Endothelial cell of hepatic sinusoid (primary cell): ENCODE measurements around the gene RGS8.

Experiments
- in situ Hi-C: cut with HindIII; loops from 2 replicates; pipeline ENCODE4 v1.10.0; 2017; ENCODE audit warnings: low sequenced_read_pairs

Gene RGS8

DNA sequence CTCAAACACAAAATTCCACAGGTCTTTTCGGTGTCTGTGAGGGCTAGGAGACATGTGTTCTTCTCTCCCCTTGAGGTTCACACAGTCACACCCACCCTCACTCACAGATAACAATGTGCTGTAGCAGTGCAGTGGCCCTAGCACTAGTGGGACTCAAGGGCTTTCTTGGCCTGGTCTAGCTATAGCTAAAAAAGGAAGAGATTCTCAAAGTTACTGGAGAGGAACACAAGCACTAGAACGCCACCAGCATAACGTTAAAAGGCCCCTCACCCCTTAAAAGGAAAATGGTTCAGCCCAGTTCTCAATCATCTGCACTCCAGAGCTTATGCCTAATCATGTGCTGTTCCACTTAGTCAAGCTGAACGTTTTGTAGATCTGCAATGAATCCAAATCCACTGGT lies 39.5 kb downstream of the RGS8 start:
- in situ Hi-C loops: loop anchor here (5.0 kb wide), 1 partner anchor 102 kb away; no protein-coding TSS in a partner anchor

DNA sequence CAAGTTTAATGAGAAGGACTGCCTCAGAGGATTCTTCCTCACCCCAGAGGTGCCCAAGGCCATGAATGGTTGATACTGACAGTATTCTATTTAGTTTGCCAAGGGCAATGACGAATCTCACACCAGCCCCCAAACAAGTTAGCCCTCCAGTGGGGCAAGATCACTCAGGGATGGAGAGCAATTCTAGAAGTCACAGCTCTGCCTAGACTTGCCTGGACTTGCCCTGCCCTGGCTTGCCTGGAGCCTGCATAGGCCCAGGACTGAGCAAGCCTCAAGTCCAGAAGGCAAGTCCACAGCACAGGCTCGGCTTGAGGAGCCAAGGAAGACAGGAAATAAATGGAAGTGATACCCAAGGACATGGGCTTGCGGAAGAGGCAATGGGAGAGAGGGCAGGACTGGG lies 40.7 kb downstream of the RGS8 start:
- in situ Hi-C loops: loop anchor here (5.0 kb wide), 1 partner anchor 104 kb away; no protein-coding TSS in a partner anchor

- in situ Hi-C loops: loop anchor here (5.0 kb wide), 1 partner anchor 105 kb away; no protein-coding TSS in a partner anchor
These were observed 41.9 kb downstream of the RGS8 start for GRCh38 chr1:182642461-182642860.

- in situ Hi-C loops: loop anchor here (5.0 kb wide), 1 partner anchor 106 kb away; no protein-coding TSS in a partner anchor
These were observed 42.8 kb downstream of the RGS8 start for GRCh38 chr1:182641561-182641960.

DNA sequence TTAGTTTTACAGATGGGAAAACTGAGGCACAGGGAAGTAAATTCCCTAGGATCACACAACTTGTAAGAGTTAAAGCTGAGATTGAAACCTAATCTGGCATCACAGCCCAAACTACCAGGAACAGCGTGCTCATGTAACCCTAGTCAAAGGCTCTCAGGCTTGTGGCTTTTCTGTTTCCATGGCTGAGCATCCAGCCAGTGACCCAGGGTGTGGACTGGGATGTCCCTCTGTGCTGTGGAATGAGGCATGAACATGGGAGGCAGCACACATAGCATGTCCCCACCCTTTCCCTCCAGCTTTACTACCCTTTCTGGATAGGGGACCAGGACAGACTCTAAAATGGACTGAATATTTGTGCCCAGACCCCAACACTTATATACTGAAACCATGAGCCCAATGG lies 45.1 kb downstream of the RGS8 start:
- in situ Hi-C loops: no loop called here

DNA sequence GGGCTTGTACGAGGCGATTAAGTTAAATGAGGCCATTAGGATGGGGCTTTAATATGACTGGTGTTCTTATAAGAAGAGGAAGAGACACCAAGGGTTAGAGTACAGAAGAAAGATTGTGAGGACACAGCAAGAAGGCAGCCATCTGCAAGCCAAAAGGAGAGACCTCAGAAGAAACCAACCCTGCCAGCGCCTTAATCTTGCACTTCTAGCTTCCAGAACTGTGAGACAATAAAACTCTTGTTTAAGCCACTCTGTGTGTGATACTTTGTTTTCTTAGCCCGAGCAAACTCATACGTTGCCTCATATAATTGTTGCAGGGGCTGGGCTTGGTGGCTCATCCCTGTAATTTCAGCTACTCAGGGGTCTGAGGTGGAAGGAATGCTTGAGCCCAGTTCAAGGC lies 46.6 kb downstream of the RGS8 start:
- in situ Hi-C loops: no loop called here

- in situ Hi-C loops: no loop called here
These were observed 48.5 kb downstream of the RGS8 start for GRCh38 chr1:182635871-182636270.
